Measurements from ENCODE around the gene ANGPTL1.

The ANGPTL1 gene

GRCh38 chr1:178870944-178871343, at the start of gene ANGPTL1:
ANGPTL1 (minus strand) TSS chr1:178871077; CDS start chr1:178865776, 5,301 bp downstream.
- DNase-seq, result no peak

- no peak for DNase-seq
Measured at GRCh38 chr1:178919581-178919980, 48.7 kb upstream of the ANGPTL1 start.

- DNase-seq, result no peak
Measured at GRCh38 chr1:178918955-178919354, 48.1 kb upstream of the ANGPTL1 start.

- DNase-seq, result no peak
Measured at GRCh38 chr1:178918308-178918707, 47.4 kb upstream of the ANGPTL1 start.

GRCh38 chr1:178916448-178917174, 45.7 kb upstream of the ANGPTL1 start:
- no peak for DNase-seq

- DNase-seq, result no peak
Measured at GRCh38 chr1:178912597-178912996, 41.7 kb upstream of the ANGPTL1 start.

GRCh38 chr1:178910023-178910422, 39.1 kb upstream of the ANGPTL1 start:
- DNase-seq, result no peak

GRCh38 chr1:178908358-178908757, 37.5 kb upstream of the ANGPTL1 start:
- no peak for DNase-seq

- DNase-seq, result no peak
Measured at GRCh38 chr1:178901482-178902125, 30.7 kb upstream of the ANGPTL1 start.

- DNase-seq, result no peak
Measured at GRCh38 chr1:178899402-178899801, 28.5 kb upstream of the ANGPTL1 start.

- no peak for DNase-seq
Measured at GRCh38 chr1:178898401-178898800, 27.5 kb upstream of the ANGPTL1 start.

- DNase-seq, result no peak
Measured at GRCh38 chr1:178895928-178896327, 25.1 kb upstream of the ANGPTL1 start.

GRCh38 chr1:178886551-178886950, 15.7 kb upstream of the ANGPTL1 start:
- no peak for DNase-seq

- no peak for DNase-seq
Measured at GRCh38 chr1:178885869-178886268, 15.0 kb upstream of the ANGPTL1 start.

GRCh38 chr1:178881950-178882349, 11.1 kb upstream of the ANGPTL1 start:
- no peak for DNase-seq

GRCh38 chr1:178877896-178878295, 7.0 kb upstream of the ANGPTL1 start:
- no peak for DNase-seq

- no peak for DNase-seq
Measured at GRCh38 chr1:178875936-178876335, 5.1 kb upstream of the ANGPTL1 start.

- DNase-seq, result no peak
Measured at GRCh38 chr1:178874966-178875365, 4.1 kb upstream of the ANGPTL1 start.

- DNase-seq, result no peak
Measured at GRCh38 chr1:178871551-178872320, 859 bp upstream of the ANGPTL1 start.

GRCh38 chr1:178870221-178870620, 656 bp downstream of the ANGPTL1 start:
- no peak for DNase-seq

- DNase-seq, result no peak
Measured at GRCh38 chr1:178869119-178869697, 1.7 kb downstream of the ANGPTL1 start.

GRCh38 chr1:178868706-178869105, 2.2 kb downstream of the ANGPTL1 start:
- no peak for DNase-seq

- DNase-seq, result no peak
Measured at GRCh38 chr1:178867670-178868069, 3.2 kb downstream of the ANGPTL1 start.
